Endothelial cell (in vitro differentiated cells): ENCODE measurements around the gene EDRF1. TPM values are rescaled to one million over a fixed set of nuclear protein-coding genes. Genes with fewer than 3 reads are reported as not detected.

Source experiments
- DNase-seq: peaks from one replicate; pipeline ENCODE4 v3.0.0; 2021; ENCODE audit warnings: low spot score
- H3K27ac Mint-ChIP-seq: one replicate; pipeline ENCODE4 v1.8.0; 2021; ENCODE audit warnings: mixed read lengths, inconsistent platforms; ENCODE audit not compliant: unreplicated experiment
- H3K27me3 Mint-ChIP-seq: one replicate; pipeline ENCODE4 v1.8.0; 2021; ENCODE audit warnings: mild to moderate bottlenecking, moderate library complexity, mixed read lengths, inconsistent platforms; ENCODE audit not compliant: unreplicated experiment
- H3K36me3 Mint-ChIP-seq: one replicate; pipeline ENCODE4 v1.8.0; 2021; ENCODE audit warnings: mild to moderate bottlenecking, low read depth, mixed read lengths, inconsistent platforms; ENCODE audit not compliant: unreplicated experiment
- H3K4me1 Mint-ChIP-seq: one replicate; pipeline ENCODE4 v1.8.0; 2021; ENCODE audit warnings: mild to moderate bottlenecking, mixed read lengths, inconsistent platforms; ENCODE audit not compliant: unreplicated experiment
- H3K4me3 Mint-ChIP-seq: one replicate; pipeline ENCODE4 v1.8.0; 2021; ENCODE audit warnings: mild to moderate bottlenecking, mixed read lengths, inconsistent platforms; ENCODE audit not compliant: unreplicated experiment
- H3K9me3 Mint-ChIP-seq: one replicate; pipeline ENCODE4 v1.8.0; 2021; ENCODE audit warnings: mixed read lengths, inconsistent platforms; ENCODE audit not compliant: unreplicated experiment
- CTCF ChIP-seq: fragments of 200-600 bp; sonication (generic); IDR thresholded peaks from one replicate; pipeline ENCODE4 v1.5.0; 2021; ENCODE audit warnings: antibody characterized with exemption; ENCODE audit not compliant: unreplicated experiment
- total RNA-seq: library from RNA; stranded (reverse); fragmentation: NEBNext Ultra II Directional; extraction: Animal tissue kit (Norgen Biotek cat#: 25700); gene quantifications from one replicate; pipeline ENCODE4 v1.2.1, GENCODE V29; 2021; ENCODE audit not compliant: unreplicated experiment

EDRF1 gene
- total RNA-seq, 1 donor from 2014 or later, result 29.2 TPM

GRCh38 chr10:125747417-125747816 is 27.9 kb downstream of the EDRF1 start:
- Mint-ChIP-seq H3K27ac (no peak overlapping the region), H3K4me3 (no peak overlapping the region), H3K9me3 (no peaks in the 10 kb centered on the region), H3K27me3 (no peaks in the 10 kb centered on the region), H3K4me1 (peaks cover 13% of the 10 kb centered on the region), H3K36me3 (peaks cover 45% of the 10 kb centered on the region)
- no peak for TF ChIP-seq CTCF
- DNase-seq, result no peak

DNA sequence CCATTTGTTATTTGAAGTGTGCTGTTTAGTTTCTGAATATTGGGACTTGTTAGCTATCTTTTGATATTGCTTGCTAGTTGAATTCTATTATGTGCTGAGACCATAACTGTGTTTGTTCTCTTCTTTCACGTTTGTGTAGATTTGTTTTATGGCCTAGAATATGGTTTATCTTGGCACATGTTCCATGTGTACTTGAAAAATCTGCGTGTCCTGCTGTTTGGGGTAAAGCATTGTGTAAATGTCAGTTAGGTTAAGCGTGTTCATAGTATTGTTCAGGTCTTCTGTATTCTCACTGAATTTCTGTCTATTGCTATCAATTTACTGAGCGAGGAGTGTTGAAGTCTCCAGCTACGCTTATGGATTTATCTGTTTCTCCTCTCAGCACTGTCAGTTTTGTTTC is 36.7 kb downstream of the EDRF1 start:
- Mint-ChIP-seq H3K4me3 (no peak overlapping the region), H3K4me1 (peaks cover 42% of the 10 kb centered on the region), H3K36me3 (peaks cover 28% of the 10 kb centered on the region), H3K27me3 (no peaks in the 10 kb centered on the region), H3K9me3 (no peaks in the 10 kb centered on the region), H3K27ac (peak overlapping the region; percentile 64)
- no peak for DNase-seq
- TF ChIP-seq CTCF, result no peak

DNA sequence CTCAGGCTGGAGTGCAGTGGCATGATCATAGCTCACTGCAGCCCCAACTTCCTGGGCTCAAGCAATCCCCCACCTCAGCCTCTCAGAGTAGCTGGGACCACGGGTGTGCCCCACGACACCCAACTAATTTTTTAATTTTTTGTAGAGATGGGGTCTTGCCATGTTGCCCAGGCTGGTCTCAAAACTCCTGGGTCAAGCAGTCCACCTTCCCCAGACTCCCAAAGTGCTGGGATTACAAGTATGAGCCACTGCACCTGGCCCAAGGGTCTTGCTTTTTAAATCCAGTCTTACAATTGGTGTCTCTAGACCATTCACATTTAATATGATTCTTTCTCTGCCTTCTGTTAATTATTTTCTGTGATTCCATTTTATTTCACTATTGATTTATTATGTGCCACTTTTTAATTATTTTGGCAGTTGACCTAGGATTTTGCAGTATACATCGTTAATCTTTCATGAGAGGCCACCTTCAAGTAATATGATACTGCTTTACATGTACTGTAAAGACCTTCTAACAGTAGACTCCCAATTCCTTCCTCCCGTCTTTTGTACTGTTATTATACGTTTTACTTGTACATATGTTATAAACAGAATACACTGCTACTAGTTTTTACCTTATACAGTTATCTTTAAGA is 37.5 kb downstream of the EDRF1 start:
- TF ChIP-seq CTCF, result no peak
- Mint-ChIP-seq H3K27ac (peak overlapping the region; percentile 33), H3K4me1 (peaks cover 37% of the 10 kb centered on the region), H3K9me3 (no peaks in the 10 kb centered on the region), H3K4me3 (peak overlapping the region; percentile 43), H3K27me3 (no peaks in the 10 kb centered on the region), H3K36me3 (peaks cover 25% of the 10 kb centered on the region)
- no peak for DNase-seq

- Mint-ChIP-seq H3K9me3 (no peaks in the 10 kb centered on the region), H3K36me3 (peaks cover 25% of the 10 kb centered on the region), H3K4me3 (peak overlapping the region; percentile 6), H3K4me1 (peaks cover 38% of the 10 kb centered on the region), H3K27me3 (no peaks in the 10 kb centered on the region), H3K27ac (peak overlapping the region; percentile 33)
- DNase-seq, result no peak
- TF ChIP-seq CTCF, result no peak
Measured at GRCh38 chr10:125757742-125758141, 38.2 kb downstream of the EDRF1 start.

GRCh38 chr10:125761961-125762360 is 42.5 kb downstream of the EDRF1 start:
- no peaks in the 10 kb centered on the region for H3K27me3 Mint-ChIP-seq
- no peak for DNase-seq
- peak overlapping the region; percentile 67 for H3K27ac Mint-ChIP-seq
- H3K36me3 Mint-ChIP-seq, result peaks cover 8% of the 10 kb centered on the region
- no peak overlapping the region for H3K4me3 Mint-ChIP-seq
- no peak for TF ChIP-seq CTCF
- peaks cover 23% of the 10 kb centered on the region for H3K4me1 Mint-ChIP-seq
- H3K9me3 Mint-ChIP-seq, result no peaks in the 10 kb centered on the region
